HG02571 (cell line): ENCODE data around the gene NOL4L.

ENCODE experiments used
- ATAC-seq: cut with Tn5 transposase; IDR thresholded peaks from one replicate; pipeline ENCODE4 v1.9.1; 2021; ENCODE audit warnings: mild to moderate bottlenecking, moderate library complexity; ENCODE audit not compliant: unreplicated experiment

Gene NOL4L

GRCh38 chr20:32488066-32488838 lies 96.9 kb downstream of the NOL4L start:
- ATAC-seq: no peak

- no peak for ATAC-seq
Observed at GRCh38 chr20:32487381-32487780, 97.8 kb downstream of the NOL4L start.

- ATAC-seq: no peak
Observed at GRCh38 chr20:32485770-32486478, 99.2 kb downstream of the NOL4L start.

GRCh38 chr20:32484958-32485769 lies 100.0 kb downstream of the NOL4L start:
- ATAC-seq: no peak

- no peak for ATAC-seq
Observed at GRCh38 chr20:32484225-32484957, 100.7 kb downstream of the NOL4L start.

GRCh38 chr20:32483351-32484224 lies 101.5 kb downstream of the NOL4L start:
- no peak for ATAC-seq

- ATAC-seq: no peak
Observed at GRCh38 chr20:32482442-32483261, 102.5 kb downstream of the NOL4L start.

GRCh38 chr20:32482143-32482441 lies 103.0 kb downstream of the NOL4L start:
- no peak for ATAC-seq

- no peak for ATAC-seq
Observed at GRCh38 chr20:32481311-32482142, 103.6 kb downstream of the NOL4L start.

GRCh38 chr20:32480371-32481241 lies 104.5 kb downstream of the NOL4L start:
- ATAC-seq: no peak

GRCh38 chr20:32479697-32480171 lies 105.4 kb downstream of the NOL4L start:
- no peak for ATAC-seq

GRCh38 chr20:32479012-32479411 lies 106.1 kb downstream of the NOL4L start:
- ATAC-seq: no peak

GRCh38 chr20:32478576-32478975 lies 106.6 kb downstream of the NOL4L start:
- no peak for ATAC-seq

- no peak for ATAC-seq
Observed at GRCh38 chr20:32477594-32478512, 107.3 kb downstream of the NOL4L start.

GRCh38 chr20:32476684-32477593 lies 108.2 kb downstream of the NOL4L start:
- no peak for ATAC-seq
